ENCODE data around the gene THRB.
"Not testable (repeated sequence)": the region's sequence is repeated elsewhere in the genome, so short reads cannot be mapped to it uniquely, and the experiment has no call there.

THRB gene

GRCh38 chr3:24119321-24119751, 375.3 kb downstream of the THRB start:
- no peak for DNase-seq (ENCODE audit: low spot score)

GRCh38 chr3:24117508-24117907, 377.1 kb downstream of the THRB start:
- no peak for DNase-seq (ENCODE audit: low spot score)

- DNase-seq (ENCODE audit: low spot score) = no peak
These were observed 382.9 kb downstream of the THRB start for GRCh38 chr3:24111711-24112110.

- DNase-seq (ENCODE audit: low spot score) = no peak
These were observed 384.6 kb downstream of the THRB start for GRCh38 chr3:24110051-24110450.

- DNase-seq (ENCODE audit: low spot score) = no peak
These were observed 392.9 kb downstream of the THRB start for GRCh38 chr3:24101676-24102168.

- no peak for DNase-seq (ENCODE audit: low spot score)
These were observed 393.8 kb downstream of the THRB start for GRCh38 chr3:24100696-24101402.

GRCh38 chr3:24096695-24097290, 397.9 kb downstream of the THRB start:
- DNase-seq (ENCODE audit: low spot score) = no peak

- no peak for DNase-seq (ENCODE audit: low spot score)
These were observed 398.4 kb downstream of the THRB start for GRCh38 chr3:24096271-24096670.

GRCh38 chr3:24094818-24095217, 399.8 kb downstream of the THRB start:
- not testable (repeated sequence) for DNase-seq (ENCODE audit: low spot score)

GRCh38 chr3:24088782-24089181, 405.9 kb downstream of the THRB start:
- no peak for DNase-seq (ENCODE audit: low spot score)

- DNase-seq (ENCODE audit: low spot score) = no peak
These were observed 407.2 kb downstream of the THRB start for GRCh38 chr3:24087469-24087868.

GRCh38 chr3:24086617-24087404, 407.8 kb downstream of the THRB start:
- DNase-seq (ENCODE audit: low spot score) = no peak

GRCh38 chr3:24086206-24086605, 408.4 kb downstream of the THRB start:
- DNase-seq (ENCODE audit: low spot score) = no peak

GRCh38 chr3:24072193-24072592, 422.5 kb downstream of the THRB start:
- no peak for DNase-seq (ENCODE audit: low spot score)

GRCh38 chr3:24069045-24069444, 425.6 kb downstream of the THRB start:
- DNase-seq (ENCODE audit: low spot score) = peak; percentile 10

GRCh38 chr3:24067483-24067882, 427.2 kb downstream of the THRB start:
- DNase-seq (ENCODE audit: low spot score) = no peak

Small RNA genes within 50 kb of the gene (small RNA-seq; reads per million reads assigned to genes)
- 0.03 to 0.40 reads per million in 2 experiments for gene MIR4792

All from SK-N-DZ (cell line).